HG03457 (cell line): Measurements from ENCODE around the gene ASPA.
"Not testable (repeated sequence)": the region's sequence is repeated elsewhere in the genome, so short reads cannot be mapped to it uniquely, and the experiment has no call there.

Experiments used
- ATAC-seq: cut with Tn5 transposase; IDR thresholded peaks from one replicate; pipeline ENCODE4 v1.9.1; 2021; ENCODE audit warnings: moderate number of reproducible peaks; ENCODE audit not compliant: unreplicated experiment

The ASPA gene

DNA sequence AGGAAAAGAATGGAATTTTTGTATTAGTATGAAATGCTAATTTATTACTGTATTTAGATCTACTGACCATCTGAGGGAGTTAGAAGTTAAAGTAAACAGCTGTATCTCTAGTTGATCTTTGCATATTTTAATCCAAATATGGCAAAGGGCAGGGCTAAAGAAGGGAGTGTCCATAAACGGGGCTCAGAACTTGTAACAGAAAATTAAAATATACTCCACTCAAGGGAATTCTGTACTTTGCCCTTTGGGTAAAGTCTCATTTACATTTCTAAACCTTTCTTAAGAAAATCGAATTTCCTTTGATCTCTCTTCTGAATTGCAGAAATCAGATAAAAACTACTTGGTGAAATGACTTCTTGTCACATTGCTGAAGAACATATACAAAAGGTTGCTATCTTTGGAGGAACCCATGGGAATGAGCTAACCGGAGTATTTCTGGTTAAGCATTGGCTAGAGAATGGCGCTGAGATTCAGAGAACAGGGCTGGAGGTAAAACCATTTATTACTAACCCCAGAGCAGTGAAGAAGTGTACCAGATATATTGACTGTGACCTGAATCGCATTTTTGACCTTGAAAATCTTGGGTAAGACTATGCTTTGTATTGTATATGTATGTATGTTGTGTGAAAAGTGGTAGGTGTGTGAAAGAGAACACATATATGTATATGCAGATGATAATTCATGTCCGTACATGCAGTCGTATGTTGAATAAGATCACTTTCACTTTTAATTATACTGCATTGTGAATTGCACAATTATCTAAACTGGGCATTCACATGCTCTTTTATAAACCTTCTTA, at the start of gene ASPA:
Gene ASPA, plus strand, starts transcription at position 186 of the 799 bp plus-strand sequence. Its CDS starts 163 bp downstream, at position 349.
- no peak for ATAC-seq

DNA sequence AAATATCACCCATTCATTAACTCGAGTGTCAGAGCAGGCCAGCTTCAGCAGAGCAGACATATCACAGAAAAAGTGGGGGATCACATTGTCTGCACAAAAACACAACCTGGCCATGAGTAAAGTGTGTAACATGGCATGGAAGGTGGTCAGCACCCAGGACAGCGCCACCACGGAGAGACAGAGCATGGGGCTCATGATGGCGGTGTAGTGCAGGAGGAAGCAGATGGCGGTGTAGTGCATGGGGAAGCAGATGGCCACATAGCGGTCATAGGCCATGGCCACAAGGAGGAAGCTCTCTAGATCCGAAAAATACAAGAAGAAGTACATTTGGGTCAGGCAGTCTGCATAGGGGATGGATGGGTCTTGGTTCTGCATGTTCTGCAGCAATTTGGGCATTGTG, 42.6 kb upstream of the ASPA start:
- not testable (repeated sequence) for ATAC-seq

DNA sequence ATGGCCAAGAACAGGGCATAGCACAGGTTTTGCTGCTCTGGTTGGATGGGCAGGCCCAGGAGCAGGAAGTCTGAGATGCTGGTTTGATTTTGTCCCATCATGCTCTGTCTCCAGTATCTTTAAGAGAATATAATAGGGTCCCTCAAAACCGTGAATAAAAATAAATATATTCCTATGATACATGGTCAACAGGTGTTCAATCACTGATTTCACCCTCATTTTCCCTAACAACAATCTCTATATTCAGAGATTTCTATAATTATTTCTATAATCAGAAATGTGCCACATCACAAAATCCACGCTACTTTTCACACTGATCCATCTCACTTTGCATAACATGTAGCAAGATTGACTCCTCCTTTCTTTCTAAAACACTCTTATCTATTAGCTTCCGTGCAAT, 42.1 kb upstream of the ASPA start, which contains the start of gene OR1E2:
Gene OR1E2, minus strand, starts transcription at position 101 of the 400 bp plus-strand sequence. Its CDS starts 0 bp downstream, at position 101.
- no peak for ATAC-seq

DNA sequence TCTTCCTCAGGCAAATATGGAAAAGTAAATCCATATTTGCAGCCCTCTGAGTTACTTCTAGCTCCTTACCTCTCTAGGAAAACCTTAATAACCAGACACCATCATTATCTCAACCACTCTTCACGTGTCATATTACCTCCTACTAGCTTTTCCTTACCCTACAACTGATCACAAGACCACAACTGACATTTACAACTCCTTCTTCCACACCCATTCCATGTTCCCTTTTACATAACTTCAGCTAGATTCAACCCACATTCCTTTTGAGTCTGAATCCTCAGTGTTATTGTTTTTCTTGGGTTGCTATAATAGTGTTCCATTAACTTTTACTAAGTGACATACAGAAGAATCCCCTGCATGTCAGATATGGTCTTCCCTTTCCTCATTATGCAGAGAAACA, 37.4 kb upstream of the ASPA start:
- ATAC-seq, result no peak

DNA sequence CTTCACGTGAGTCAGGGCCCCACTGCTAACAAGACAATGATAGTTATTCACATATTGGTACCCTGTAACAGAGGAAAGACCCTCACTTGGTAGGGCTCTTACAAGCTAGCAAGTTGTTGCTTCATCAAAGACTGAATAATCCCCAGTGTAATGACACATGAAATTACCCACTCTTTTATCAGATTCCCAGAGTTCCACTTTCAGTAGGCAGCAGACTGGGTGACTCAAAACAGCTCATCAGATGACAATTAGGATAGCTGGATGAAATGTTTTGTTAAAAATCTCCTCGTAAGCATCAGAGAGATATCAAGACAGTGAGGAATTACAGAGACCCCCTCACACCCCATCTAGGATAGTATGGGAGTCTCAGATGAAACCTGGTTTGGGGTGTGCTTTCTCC, 35.3 kb upstream of the ASPA start:
- no peak for ATAC-seq

DNA sequence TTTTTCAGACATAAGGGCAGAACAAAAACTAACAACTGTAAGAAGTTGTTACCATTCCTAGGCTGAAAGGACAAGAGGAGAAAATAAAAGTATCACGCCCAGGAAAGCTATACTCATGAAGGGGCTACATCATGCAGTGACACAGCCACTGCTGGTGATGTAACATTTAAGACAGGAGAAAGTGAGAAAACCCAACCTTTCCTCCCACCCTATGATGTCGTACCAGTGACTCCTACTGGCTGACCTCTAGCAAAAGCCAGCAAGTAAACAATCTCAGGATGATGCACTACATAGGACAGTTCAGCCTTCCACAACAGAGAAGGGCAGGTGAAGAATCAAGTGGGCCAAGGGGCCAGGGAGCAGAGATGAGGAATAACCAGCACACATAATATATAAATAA, 28.2 kb upstream of the ASPA start:
- no peak for ATAC-seq

DNA sequence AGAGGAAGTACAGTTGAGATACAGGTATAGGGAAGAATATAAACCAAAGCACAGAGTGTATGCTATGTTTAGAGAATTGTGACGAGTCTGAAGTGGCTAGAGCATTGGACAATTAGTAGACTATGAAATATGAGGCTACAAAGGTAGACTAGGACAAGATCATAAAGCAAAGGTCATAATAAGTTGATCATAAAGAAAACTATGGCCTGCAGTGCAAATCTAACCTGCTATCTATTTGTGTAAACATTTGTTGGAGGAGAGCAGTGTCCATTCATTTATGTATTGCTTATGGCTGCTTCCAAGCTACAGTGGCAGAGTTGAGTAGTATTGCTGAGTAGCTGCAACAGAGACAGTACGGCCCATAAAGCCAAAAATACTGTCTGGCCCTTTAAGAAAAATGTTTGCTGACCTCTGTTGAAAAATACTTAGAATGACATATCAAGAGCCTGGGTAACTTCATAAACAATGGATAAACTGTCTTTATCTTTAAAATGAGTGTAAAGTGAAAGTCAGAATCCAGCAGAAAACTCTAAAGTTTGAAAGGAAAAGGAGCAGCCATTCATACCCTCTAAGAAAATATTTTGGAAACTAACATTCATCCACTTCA, 27.6 kb upstream of the ASPA start:
- ATAC-seq, result no peak

DNA sequence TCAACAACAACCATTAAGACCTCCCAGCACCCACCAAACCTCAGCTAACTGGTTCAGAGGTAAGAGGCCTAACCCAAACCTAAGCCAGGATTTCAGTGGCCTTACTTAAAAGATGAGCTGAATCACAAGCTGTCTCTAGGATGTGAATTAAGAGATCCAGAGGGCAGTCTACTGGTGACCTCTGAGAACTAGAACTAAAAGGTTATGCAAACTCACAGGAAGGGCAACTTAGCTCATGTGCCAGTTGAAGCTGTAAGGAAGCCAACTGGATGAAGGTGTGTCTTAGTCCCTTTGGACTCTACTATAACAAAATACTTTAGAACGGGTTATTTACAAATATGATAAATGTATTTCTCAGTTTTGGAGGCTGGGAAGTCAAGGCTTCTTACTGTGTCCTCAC, 9.4 kb upstream of the ASPA start:
- ATAC-seq, result not testable (repeated sequence)

DNA sequence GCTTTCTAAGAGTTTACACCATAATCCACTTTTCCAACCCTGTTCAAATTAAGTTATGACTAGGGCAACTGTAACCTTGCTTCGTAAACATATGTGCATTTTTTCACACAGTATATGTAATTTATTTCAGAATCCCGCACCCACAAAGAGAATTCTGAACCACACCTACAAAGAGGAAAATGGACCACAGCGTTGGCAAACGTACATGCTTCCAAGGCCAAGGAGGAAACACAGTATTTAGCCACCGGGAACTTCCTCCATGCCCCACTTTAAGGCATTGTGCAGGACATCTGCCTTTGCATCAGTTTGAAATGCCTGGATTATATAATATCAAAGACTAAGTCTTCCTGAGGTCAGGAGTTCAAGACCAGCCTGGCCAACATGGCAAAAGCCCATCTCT, 6.3 kb upstream of the ASPA start:
- ATAC-seq, result no peak

DNA sequence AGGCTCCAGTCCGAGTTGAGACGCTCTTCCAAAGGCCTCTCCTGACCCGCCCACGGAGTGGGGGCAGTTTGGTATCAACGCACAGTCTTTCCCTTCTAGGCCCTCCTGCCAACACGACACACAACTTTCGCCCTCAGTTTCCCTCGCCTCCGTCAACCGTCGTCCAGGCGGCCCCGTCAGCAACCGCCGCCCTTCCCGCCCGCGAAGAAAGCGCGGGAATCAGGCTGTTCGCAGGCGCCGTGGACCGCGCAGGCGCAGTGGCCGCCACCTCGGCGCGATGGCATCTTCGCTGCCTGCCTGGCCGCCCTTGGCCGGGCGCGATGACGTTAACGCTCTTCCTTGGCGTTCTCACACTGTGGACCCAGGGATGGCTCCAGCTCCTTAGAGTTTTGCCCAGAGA, 4.2 kb upstream of the ASPA start, which contains the start of gene SPATA22:
Gene SPATA22, minus strand, starts transcription at position 221 of the 400 bp plus-strand sequence. CDS start 2,494 bp downstream, outside the sequence.
- ATAC-seq, result no peak

DNA sequence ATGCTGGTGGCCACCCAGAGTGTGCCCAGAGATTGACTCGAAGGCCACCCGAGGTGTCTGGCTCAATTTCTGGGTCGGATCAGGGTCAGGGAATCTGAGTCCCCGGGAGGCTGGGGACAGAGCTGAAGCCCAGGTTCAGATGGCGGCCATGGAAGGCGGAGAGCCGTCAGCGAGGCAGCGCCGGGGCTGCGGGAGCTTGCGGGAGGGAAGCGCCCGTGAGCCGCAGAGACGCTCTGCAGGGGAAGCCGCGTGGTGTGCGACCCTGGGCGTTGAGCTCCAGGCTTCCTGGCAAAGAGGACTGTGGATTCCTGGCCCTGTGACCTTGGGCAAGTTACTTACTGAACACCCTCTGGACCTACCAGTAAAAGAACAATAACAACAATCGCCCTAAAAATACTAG, 3.7 kb upstream of the ASPA start:
- no peak for ATAC-seq

DNA sequence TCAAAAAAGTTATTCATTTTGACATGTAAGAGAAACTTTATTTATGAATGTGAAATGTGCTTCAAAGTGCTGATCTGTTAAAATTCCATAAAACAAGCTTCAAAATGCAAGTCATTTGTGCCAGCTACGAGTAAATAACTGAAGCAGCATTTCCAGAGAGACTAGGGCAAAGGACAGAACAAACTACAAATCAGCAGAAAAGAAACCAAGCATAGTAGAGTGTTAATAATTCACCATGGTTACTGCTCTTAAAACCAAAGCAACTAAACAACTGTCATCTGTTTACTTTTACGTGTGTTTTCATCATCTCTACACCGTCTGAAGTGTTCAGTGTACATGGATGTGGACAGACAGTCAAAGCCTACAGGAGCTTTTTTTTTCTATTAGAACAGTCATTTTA, 1.6 kb upstream of the ASPA start:
- no peak for ATAC-seq

DNA sequence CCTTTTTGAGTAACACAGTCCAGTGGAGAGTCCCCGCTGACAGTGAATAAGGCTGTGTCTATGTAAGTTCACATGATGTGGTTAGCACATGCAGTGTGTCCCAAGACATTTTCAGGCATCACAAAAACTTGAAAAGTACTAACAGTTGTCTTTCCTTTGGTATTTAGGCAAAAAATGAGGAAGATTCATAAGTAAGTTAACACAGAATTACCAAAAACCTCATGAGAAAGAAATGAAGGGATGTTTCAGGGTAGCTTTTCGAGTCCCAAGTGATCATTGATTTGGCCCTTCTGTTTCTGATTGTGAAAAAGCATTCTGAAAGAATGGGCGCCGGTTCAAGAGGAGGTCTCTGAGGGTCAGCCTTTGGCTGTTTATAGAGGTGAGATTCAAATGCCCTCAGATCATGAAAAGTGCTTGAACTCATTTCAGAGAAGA, 529 bp upstream of the ASPA start:
- no peak for ATAC-seq

DNA sequence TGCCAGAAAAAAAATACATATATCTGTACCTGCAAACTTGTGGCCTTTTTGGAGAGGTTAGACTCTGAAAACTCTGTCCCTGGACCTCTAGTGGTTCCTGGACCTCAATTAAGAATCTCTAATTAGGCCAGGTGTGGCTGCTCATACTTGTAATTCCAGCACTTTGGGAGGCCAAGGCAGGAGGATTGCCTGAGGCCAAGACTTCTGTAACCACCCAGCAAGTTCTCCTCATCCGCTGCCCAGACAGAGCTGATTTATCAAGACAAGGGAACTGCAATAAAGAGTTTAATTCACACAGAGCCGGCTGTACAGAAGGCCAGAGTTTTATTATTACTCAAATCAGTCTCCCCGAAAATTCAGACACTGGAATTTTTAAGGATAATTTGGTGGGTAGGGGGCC, 4.2 kb downstream of the ASPA start:
- ATAC-seq, result no peak

DNA sequence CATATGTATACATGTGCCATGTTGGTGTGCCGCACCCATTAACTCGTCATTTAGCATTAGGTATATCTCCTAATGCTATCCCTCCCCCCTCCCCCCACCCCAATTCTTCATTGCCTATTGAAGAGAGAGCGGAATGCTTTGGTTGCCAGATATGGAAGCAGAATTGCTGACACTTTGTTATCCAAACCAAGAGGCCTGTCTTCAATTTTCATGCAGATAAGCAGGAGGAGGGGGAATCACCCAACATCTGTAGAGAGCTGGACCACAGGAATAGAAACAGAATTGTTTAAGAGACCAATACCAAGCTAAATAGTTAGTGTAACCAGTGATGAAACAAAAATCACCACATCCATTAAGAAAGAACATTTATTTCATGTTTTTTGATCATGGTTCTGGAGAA, 7.1 kb downstream of the ASPA start:
- ATAC-seq, result no peak

DNA sequence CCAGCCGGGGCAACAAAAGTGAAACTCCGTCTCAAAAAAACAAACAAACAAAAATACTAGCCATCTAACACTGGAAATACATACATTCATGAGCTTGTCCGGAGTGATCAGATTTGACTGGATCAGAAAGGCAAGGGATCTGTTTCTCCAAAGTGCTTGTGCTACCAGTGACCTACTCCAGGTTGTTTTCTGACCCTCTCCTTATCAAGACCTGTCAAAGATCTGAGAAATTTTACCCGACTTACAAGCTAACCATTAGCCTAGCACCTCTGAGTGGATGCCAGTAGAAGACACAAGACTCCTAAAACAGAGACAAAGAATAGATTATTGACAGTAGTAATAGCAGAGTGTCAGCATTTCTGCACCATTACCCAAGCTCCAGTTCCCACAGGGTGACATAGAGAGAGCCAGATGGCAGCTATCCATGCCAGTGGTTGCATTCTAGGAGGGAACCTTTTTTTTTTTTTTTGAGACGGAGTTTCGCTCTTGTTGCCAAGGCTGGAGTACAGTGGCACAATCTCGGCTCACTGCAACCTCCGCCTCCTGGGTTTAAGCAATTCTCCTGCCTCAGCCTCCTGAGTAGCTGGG, 9.8 kb downstream of the ASPA start:
- ATAC-seq, result no peak

DNA sequence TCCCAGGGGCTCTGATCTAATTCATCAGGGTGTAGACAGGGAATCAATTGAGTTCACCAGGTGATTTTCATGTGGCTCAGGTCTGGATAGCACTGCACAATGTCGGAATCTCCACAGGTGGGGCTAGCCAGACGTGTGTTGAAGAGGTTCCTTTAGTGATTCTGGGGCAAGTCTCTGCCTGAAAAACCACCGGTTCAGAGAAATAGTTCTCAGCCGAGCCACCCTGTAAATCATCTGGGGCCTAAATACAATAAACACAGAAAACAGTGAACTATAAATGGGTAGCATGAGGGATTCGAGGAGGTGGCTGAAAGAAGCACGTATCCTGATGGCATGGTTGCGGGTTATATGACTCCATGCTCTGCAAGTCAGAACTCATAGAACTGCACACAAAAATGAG, 21.3 kb downstream of the ASPA start:
- ATAC-seq, result no peak

DNA sequence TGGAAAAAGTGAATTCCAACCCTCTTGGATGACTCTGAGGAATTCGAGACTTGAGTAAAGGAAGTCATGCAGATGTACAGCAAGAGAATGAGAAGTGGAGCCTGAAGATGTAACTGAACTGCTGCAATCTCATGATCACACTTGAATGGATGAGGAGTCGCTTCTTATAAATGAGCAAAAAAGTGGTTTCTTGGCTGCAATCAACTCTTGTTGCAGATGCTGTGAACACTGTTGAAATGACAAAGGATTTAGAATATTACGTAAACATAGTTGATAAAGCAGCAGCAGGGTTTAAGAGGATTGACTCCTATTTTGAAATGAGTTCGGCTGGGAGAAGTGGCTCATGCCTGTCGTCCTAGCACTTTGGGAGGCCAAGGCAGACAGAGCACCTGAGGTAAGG, 25.5 kb downstream of the ASPA start:
- no peak for ATAC-seq

DNA sequence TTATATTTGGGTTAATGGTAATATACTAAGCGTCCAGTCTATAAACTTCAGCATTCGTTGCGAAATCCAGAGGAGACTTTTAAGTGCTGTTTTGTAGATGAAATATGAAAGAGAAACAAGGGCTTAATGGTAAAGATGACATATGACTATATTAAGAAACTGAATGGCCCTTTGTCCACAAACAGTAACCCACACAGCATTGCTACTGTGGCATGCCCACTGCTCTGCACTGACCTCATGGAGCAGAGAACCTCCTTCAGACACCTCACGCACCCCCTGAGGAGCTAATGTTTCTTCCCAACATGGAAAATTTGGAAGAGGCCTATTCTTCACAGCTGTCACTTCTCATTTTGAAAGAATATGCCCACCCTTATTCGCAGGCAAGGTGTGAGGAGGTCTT, 26.7 kb downstream of the ASPA start:
- ATAC-seq, result no peak

DNA sequence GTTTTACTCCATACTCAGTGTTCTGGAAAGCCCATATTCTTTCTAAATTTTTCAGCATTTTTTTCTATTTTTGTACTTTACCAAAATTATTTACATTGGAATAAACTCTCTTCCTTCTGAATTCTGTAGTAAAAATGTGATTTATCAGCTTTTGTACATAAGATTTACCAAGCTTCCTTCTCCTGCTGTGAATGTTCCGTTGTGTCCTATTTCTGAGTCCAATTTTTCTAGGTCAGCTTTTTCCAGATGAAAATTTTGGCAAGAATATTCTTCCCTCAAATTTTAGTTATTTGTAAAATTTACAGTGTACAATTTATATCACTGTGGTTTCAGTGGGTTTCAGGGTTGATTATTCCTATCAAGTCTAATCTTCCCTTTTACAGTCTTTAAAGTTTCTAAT, 27.5 kb downstream of the ASPA start:
- ATAC-seq, result no peak

DNA sequence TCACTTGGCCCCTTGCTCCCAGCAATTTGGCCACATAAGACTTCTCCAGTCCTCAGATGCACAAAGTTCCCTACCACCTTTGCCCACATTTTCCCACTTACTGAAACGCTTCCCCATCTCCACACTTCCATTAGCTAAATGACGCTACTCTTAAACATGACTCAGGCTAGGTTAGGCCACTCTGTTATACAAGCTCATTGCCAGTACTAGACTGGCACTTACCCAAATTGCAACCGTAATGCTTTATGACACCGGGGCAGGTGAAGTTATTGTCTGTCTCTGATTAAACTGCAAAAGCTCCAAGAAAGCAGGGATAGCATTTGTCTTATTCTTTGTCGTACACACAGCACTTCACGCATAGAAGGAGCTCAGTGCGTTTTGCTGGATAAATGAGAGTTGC, 29.2 kb downstream of the ASPA start:
- no peak for ATAC-seq

DNA sequence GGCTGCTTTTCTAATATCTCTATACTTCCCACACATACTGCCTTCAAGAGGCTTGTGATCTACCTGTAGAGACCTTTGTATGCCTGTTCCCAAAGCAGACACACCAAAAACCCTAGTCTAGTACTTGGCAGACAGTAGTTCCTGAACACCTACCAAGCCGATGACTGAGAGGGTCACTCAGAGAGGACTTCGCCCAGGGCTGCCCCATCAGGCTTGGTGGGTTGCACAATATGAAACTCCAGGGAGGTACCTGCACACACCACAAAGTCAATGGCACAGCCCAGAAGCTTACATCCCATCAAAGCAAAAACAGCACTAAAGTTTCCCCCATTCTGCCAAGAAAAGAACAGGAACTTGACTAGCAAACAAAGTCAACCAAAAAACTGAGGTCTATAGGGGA, 30.3 kb downstream of the ASPA start:
- ATAC-seq, result no peak
